SK-N-SH (cell line): Measurements from ENCODE around the gene SLC17A6. TPM values are rescaled to one million over a fixed set of nuclear protein-coding genes. Genes with fewer than 3 reads are reported as not detected.

ENCODE experiments used
- CTCF ChIA-PET: fragments of 300-600, 350-600 bp; formaldehyde crosslinking; extraction: SDS; loops from one replicate; lab custom pipeline; 2021; lab: Yijun Ruan, JAX
- POLR2A ChIA-PET: fragments of 350-600 bp; sonication (Branson Sonifier 250); formaldehyde crosslinking; extraction: SDS; loops from one replicate; lab custom pipeline; 2020; ENCODE audit warnings: antibody characterized with exemption, inconsistent platforms; lab: Yijun Ruan, JAX
- DNase-seq: peaks from one replicate; pipeline ENCODE4 v3.0.0; 2012
- H2AFZ ChIP-seq: fragments of 200-600 bp; sonication (generic); 2 replicates; pipeline ENCODE4 v1.8.1; 2016; ENCODE audit warnings: antibody characterized with exemption, mild to moderate bottlenecking, low read depth
- H3F3A ChIP-seq: fragments of 200-600 bp; sonication (generic); replicated peaks from 2 replicates; pipeline ENCODE3; 2016; ENCODE audit warnings: antibody characterized with exemption, mild to moderate bottlenecking; ENCODE audit not compliant: insufficient read depth
- H3K27ac ChIP-seq, 2 experiments: fragments of 200-500 bp in 1 of 2; fragments of 200-600 bp in 1 of 2; sonication (Bioruptor generic) in 1 of 2; sonication (generic), shearing (Covaris generic) in 1 of 2; 2 replicates each; pipeline versions ENCODE4 v1.5.1 to v1.6.1; 2014 to 2016; ENCODE audit warnings: low read depth in 2 of 2, inconsistent platforms in 1 of 2, low read length in 1 of 2, mild to moderate bottlenecking in 1 of 2, mixed read lengths in 1 of 2
- H3K27me3 ChIP-seq: fragments of 200-600 bp; sonication (generic), shearing (Covaris generic); 2 replicates; pipeline ENCODE4 v1.6.1; 2016; ENCODE audit warnings: mixed run types; ENCODE audit not compliant: insufficient read depth
- H3K36me3 ChIP-seq, 2 experiments: fragments of 200-500 bp in 1 of 2; fragments of 200-600 bp in 1 of 2; sonication (Bioruptor generic) in 1 of 2; sonication (generic) in 1 of 2; replicated peaks in 1 of 2; 2 replicates each; pipeline versions ENCODE3 to v1.5.1; 2014 to 2016; ENCODE audit warnings: low read length in 1 of 2, mild to moderate bottlenecking in 1 of 2; ENCODE audit not compliant: insufficient read depth in 2 of 2, control insufficient read depth in 1 of 2
- H3K4me1 ChIP-seq, 2 experiments: fragments of 200-500 bp in 1 of 2; fragments of 200-600 bp in 1 of 2; sonication (Bioruptor generic) in 1 of 2; sonication (generic), shearing (Covaris generic) in 1 of 2; 2 replicates each; pipeline versions ENCODE4 v1.5.1 to v1.6.1; 2014 to 2016; ENCODE audit warnings: low read depth in 1 of 2, low read length in 1 of 2, mixed run types in 1 of 2; ENCODE audit not compliant: insufficient read depth in 2 of 2, control insufficient read depth in 1 of 2
- H3K4me2 ChIP-seq: fragments of 200-600 bp; sonication (generic), shearing (Covaris generic); 2 replicates; pipeline ENCODE4 v1.6.1; 2017; ENCODE audit warnings: mixed run types
- H3K4me3 ChIP-seq, 2 experiments: fragments of 200-500 bp in 1 of 2; fragments of 200-600 bp in 1 of 2; sonication (Bioruptor generic) in 1 of 2; sonication (generic), shearing (Covaris generic) in 1 of 2; 2 replicates each; pipeline versions ENCODE4 v1.5.1 to v1.8.1; 2014 to 2016; ENCODE audit warnings: low read depth in 2 of 2, inconsistent platforms in 1 of 2, low read length in 1 of 2, mild to moderate bottlenecking in 1 of 2, mixed read lengths in 1 of 2, moderate library complexity in 1 of 2
- H3K79me2 ChIP-seq: fragments of 200-600 bp; sonication (generic); 2 replicates; pipeline ENCODE4 v1.8.1; 2017; ENCODE audit warnings: mild to moderate bottlenecking; ENCODE audit not compliant: insufficient read depth
- H3K9ac ChIP-seq: fragments of 200-600 bp; sonication (generic); 2 replicates; pipeline ENCODE4 v1.6.1; 2017; ENCODE audit warnings: mixed run types
- H3K9me2 ChIP-seq: fragments of 200-600 bp; sonication (generic); 2 replicates; pipeline ENCODE4 v1.6.1; 2017; ENCODE audit warnings: mixed run types
- H3K9me3 ChIP-seq: fragments of 200-600 bp; sonication (generic); 2 replicates; pipeline ENCODE4 v1.6.1; 2017; ENCODE audit warnings: mixed run types, mild to moderate bottlenecking, moderate library complexity
- H4K20me1 ChIP-seq: fragments of 200-600 bp; sonication (generic); 2 replicates; pipeline ENCODE4 v1.6.1; 2017; ENCODE audit warnings: mild to moderate bottlenecking, mixed run types; ENCODE audit not compliant: insufficient read depth
- CHD2 ChIP-seq: fragments of 150-350 bp; IDR thresholded peaks from 2 replicates; pipeline ENCODE4 v1.6.1; 2018; ENCODE audit warnings: low read length; ENCODE audit not compliant: partially characterized antibody
- EP300 ChIP-seq, 2 experiments: IDR thresholded peaks; 2 replicates each; pipeline versions ENCODE4 v1.4.0 to v1.6.1; 2012; ENCODE audit warnings: borderline replicate concordance in 1 of 2, low read depth in 1 of 2, low read length in 1 of 2
- FOSL2 ChIP-seq: IDR thresholded peaks from 2 replicates; pipeline ENCODE4 v1.4.0; 2012; ENCODE audit warnings: low read depth, mild to moderate bottlenecking, moderate library complexity, borderline replicate concordance
- FOXJ3 ChIP-seq: sonication (generic); formaldehyde crosslinking; IDR thresholded peaks from 2 replicates; pipeline ENCODE4 v1.5.1; 2020; ENCODE audit warnings: mild to moderate bottlenecking, missing genetic modification reagents
- FOXM1 ChIP-seq: IDR thresholded peaks from 2 replicates; pipeline ENCODE4 v1.4.0; 2012; ENCODE audit warnings: low read depth, mild to moderate bottlenecking
- GABPA ChIP-seq: IDR thresholded peaks from 2 replicates; pipeline ENCODE4 v1.4.0; 2012; ENCODE audit warnings: low read depth, mild to moderate bottlenecking
- GATA2 ChIP-seq: sonication (generic); formaldehyde crosslinking; IDR thresholded peaks from 2 replicates; pipeline ENCODE4 v1.5.0; 2020; ENCODE audit warnings: mild to moderate bottlenecking, missing genetic modification reagents
- NRF1 ChIP-seq: IDR thresholded peaks from 2 replicates; pipeline ENCODE4 v1.6.1; 2012; ENCODE audit warnings: low read depth, mild to moderate bottlenecking, low read length
- RCOR1 ChIP-seq: fragments of 150-350 bp; IDR thresholded peaks from 2 replicates; pipeline ENCODE4 v1.6.1; 2017; ENCODE audit warnings: antibody characterized with exemption, low read length
- REST ChIP-seq: IDR thresholded peaks from 2 replicates; pipeline ENCODE4 v1.6.1; 2012; ENCODE audit warnings: mild to moderate bottlenecking, low read depth, low read length, moderate library complexity
- TAF1 ChIP-seq: IDR thresholded peaks from 2 replicates; pipeline ENCODE4 v1.6.1; 2012; ENCODE audit warnings: low read depth, mild to moderate bottlenecking, low read length, moderate library complexity, borderline replicate concordance
- TEAD4 ChIP-seq: IDR thresholded peaks from 2 replicates; pipeline ENCODE4 v1.4.0; 2012; ENCODE audit warnings: mild to moderate bottlenecking, borderline replicate concordance; ENCODE audit not compliant: insufficient read depth
- YY1 ChIP-seq: IDR thresholded peaks from 2 replicates; pipeline ENCODE4 v1.4.0; 2012; ENCODE audit warnings: low read depth, mild to moderate bottlenecking
- WGBS: methylation state at CpG from one replicate; pipeline ENCODE4 v1.1.6; 2017; ENCODE audit warnings: low lambda C conversion rate; 5-methylcytosine and 5-hydroxymethylcytosine counted together
- polyA plus RNA-seq, 3 experiments: library from polyadenylated mRNA; depleted of rRNA; stranded (reverse); fragments of >200 nt; gene quantifications; 2 replicates each; pipeline ENCODE4 v1.2.3, GENCODE V29; 2012

SLC17A6 gene
- polyA plus RNA-seq, 1 of the 3 experiments (the other 2 are of a cell fraction), result not detected

GRCh38 chr11:22336587-22336986 lies 1.6 kb upstream of the SLC17A6 start (continued):
- no peak for TF ChIP-seq REST
- TF ChIP-seq FOXM1, result no peak
- no peak for TF ChIP-seq NRF1
- no peak for TF ChIP-seq GABPA
- no peak for TF ChIP-seq GATA2 (CRISPR knock-in tag)
- TF ChIP-seq TEAD4, result no peak
- no peak for TF ChIP-seq FOXJ3 (CRISPR knock-in tag)
- no peak for TF ChIP-seq YY1

GRCh38 chr11:22339611-22340010 lies 1.4 kb downstream of the SLC17A6 start:
- no peak overlapping the region for H3K4me3 ChIP-seq
- H3K9me2 ChIP-seq, result no peaks in the 10 kb centered on the region
- no peaks in the 10 kb centered on the region for H3K4me1 ChIP-seq
- H3K9ac ChIP-seq, result no peak overlapping the region
- POLR2A ChIA-PET, result no interaction called here
- no peak overlapping the region for H3K27ac ChIP-seq
- no peak for TF ChIP-seq TEAD4
- no peak for TF ChIP-seq CHD2
- no peak for TF ChIP-seq REST
- no peak for TF ChIP-seq FOXM1
- no peak for TF ChIP-seq FOSL2
- TF ChIP-seq EP300 (IDR thresholded peaks at IDR 0.05; ENCODE audit: borderline replicate concordance in 1 of 2, low read depth in 1 of 2, low read length in 1 of 2), result no peak
- TF ChIP-seq TAF1, result no peak
- no peak for TF ChIP-seq RCOR1
- TF ChIP-seq, all 33 proteins: peak for 0
- no peaks in the 10 kb centered on the region for H3K9me3 ChIP-seq
- no peaks in the 10 kb centered on the region for H3K36me3 ChIP-seq
- H4K20me1 ChIP-seq, result no peaks in the 10 kb centered on the region
- WGBS, result 64% methylated on average over 9 of the region's 9 CpGs
- no peaks in the 10 kb centered on the region for H3K27me3 ChIP-seq
- no peak overlapping the region for H2AFZ ChIP-seq
- no peaks in the 10 kb centered on the region for H3F3A ChIP-seq
- no peak overlapping the region for H3K4me2 ChIP-seq
- no peaks in the 10 kb centered on the region for H3K79me2 ChIP-seq
- CTCF ChIA-PET, result interaction anchor here (0.8 to 2.9 kb wide), 3 partner anchors 21 to 448 kb away, joined by 3 to 11 read pairs (median 8); no protein-coding TSS in a partner anchor
- no peak for DNase-seq
